Measurements from ENCODE around the gene POLR2B.
"Not testable (repeated sequence)": the region's sequence is repeated elsewhere in the genome, so short reads cannot be mapped to it uniquely, and the experiment has no call there.

POLR2B gene

DNA sequence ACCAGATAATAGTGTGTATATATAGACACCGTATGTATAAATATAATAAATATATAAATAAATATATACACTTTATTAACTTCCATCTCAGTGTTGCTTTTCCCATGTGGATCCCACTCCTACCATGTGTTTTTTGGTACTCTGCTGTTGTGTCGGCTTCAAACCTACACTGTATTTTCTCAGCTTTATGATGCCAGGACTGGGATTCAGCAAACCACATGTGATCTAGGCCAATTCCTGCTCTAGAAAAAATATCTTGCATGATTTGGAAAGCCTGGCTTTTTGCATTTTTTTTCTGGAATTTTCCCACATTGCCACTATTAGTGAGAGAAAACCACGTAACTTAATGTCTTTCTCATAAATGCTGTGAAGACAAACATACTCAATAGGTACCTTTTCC lies 55.8 kb downstream of the POLR2B start:
- no peaks in the 10 kb centered on the region for H3K27me3 ChIP-seq (ENCODE audit: control insufficient read depth, insufficient read depth, low read length, poor library complexity, severe bottlenecking)
- no peak overlapping the region for H3K27ac ChIP-seq (ENCODE audit: insufficient read depth, low read depth, low read length, poor library complexity, severe bottlenecking)
- no peaks in the 10 kb centered on the region for H3K4me1 ChIP-seq (ENCODE audit: control insufficient read depth, insufficient read depth, low read length)
- H3K9me3 ChIP-seq (ENCODE audit: control insufficient read depth, low read length) = no peaks in the 10 kb centered on the region
- WGBS, 2 experiments = 88 to 91% methylated on average over 2 of the region's 3 CpGs
- peaks cover 10% of the 10 kb centered on the region for H3K36me3 ChIP-seq (ENCODE audit: control insufficient read depth, insufficient read depth, low read length)
- no peak overlapping the region for H3K4me3 ChIP-seq (ENCODE audit: insufficient read depth, low read depth, low read length)

DNA sequence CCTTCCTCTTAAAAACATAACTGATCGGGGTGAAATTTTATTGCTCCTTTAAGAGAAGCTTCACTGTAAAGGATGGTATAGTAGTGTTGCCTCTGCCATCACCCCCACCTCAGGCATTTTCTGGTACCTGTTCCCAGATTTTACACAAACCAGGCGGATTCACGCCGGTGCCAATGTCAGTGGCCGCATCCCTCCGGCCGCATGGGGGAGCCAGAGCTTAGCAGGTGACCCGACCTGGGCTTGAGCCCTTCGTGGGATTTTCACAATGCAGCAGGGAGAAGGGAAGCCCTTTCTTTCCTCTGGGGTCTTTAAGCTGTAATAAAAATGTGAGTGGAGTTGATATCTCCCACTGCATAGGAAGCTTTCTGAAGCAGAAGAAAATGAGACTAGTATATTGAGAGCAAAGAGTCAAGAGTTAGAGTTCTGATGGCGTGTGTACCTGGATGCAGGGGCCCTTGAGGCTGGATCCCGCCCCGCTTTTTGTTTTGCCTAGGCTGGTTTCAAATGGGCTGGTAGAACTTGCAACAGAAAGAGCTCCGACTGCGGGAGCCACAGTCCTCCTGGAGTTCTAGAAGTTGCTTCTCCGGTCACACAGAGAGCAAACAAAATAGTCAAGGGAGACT lies 59.4 kb downstream of the POLR2B start:
- no peaks in the 10 kb centered on the region for H3K9me3 ChIP-seq (ENCODE audit: control insufficient read depth, low read length)
- no peaks in the 10 kb centered on the region for H3K4me1 ChIP-seq (ENCODE audit: control insufficient read depth, insufficient read depth, low read length)
- no peaks in the 10 kb centered on the region for H3K27me3 ChIP-seq (ENCODE audit: control insufficient read depth, insufficient read depth, low read length, poor library complexity, severe bottlenecking)
- WGBS, 2 experiments = 28 to 29% methylated on average over 14 to 15 of the region's 15 CpGs
- no peak overlapping the region for H3K27ac ChIP-seq (ENCODE audit: insufficient read depth, low read depth, low read length, poor library complexity, severe bottlenecking)
- H3K4me3 ChIP-seq (ENCODE audit: insufficient read depth, low read depth, low read length) = no peak overlapping the region
- no peaks in the 10 kb centered on the region for H3K36me3 ChIP-seq (ENCODE audit: control insufficient read depth, insufficient read depth, low read length)

DNA sequence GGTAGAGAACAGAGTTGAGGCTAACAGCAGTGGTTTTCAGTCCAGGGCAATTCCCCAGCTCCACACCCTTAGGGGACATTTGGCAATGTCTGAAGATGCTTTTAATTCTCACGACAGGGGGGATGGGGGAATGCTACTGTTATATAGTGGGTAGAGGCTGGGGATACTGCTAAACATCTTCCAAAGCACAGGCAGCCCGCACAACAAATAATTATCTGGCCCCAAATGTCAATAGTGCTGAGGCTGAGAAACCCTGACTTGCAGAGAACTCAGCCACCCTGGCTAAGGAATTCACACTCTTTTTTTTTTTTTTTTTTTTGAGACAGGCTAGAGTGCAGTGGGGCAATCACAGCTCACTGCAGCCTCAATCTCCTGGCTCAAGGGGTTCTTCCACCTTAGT lies 60.6 kb downstream of the POLR2B start:
- no peak overlapping the region for H3K27ac ChIP-seq (ENCODE audit: insufficient read depth, low read depth, low read length, poor library complexity, severe bottlenecking)
- H3K4me3 ChIP-seq (ENCODE audit: insufficient read depth, low read depth, low read length) = no peak overlapping the region
- 71 to 77% methylated on average over 2 of the region's 2 CpGs for WGBS, 2 experiments
- no peaks in the 10 kb centered on the region for H3K27me3 ChIP-seq (ENCODE audit: control insufficient read depth, insufficient read depth, low read length, poor library complexity, severe bottlenecking)
- no peaks in the 10 kb centered on the region for H3K9me3 ChIP-seq (ENCODE audit: control insufficient read depth, low read length)
- no peaks in the 10 kb centered on the region for H3K36me3 ChIP-seq (ENCODE audit: control insufficient read depth, insufficient read depth, low read length)
- no peaks in the 10 kb centered on the region for H3K4me1 ChIP-seq (ENCODE audit: control insufficient read depth, insufficient read depth, low read length)

DNA sequence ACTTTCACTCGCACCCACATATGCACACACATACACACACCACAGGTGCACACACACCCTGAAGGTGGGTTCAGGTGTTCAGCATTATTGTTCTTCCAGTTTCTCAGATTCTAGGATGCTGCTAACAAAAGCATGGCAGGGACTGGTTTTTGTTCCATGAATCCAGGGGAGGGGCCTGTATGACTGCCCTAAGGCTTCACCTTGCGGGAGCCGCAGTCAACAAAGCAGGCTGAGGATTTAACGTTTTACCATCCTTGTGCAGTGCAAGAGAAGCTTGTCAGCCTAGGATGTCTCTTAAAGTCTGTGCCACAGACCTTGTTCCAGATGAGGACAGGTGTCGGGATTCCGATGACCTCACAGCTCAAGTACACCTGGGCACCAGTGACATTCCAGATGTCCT lies 61.8 kb downstream of the POLR2B start:
- no peaks in the 10 kb centered on the region for H3K36me3 ChIP-seq (ENCODE audit: control insufficient read depth, insufficient read depth, low read length)
- 70 to 76% methylated on average over 6 of the region's 6 CpGs for WGBS, 2 experiments
- no peaks in the 10 kb centered on the region for H3K27me3 ChIP-seq (ENCODE audit: control insufficient read depth, insufficient read depth, low read length, poor library complexity, severe bottlenecking)
- H3K4me3 ChIP-seq (ENCODE audit: insufficient read depth, low read depth, low read length) = no peak overlapping the region
- H3K4me1 ChIP-seq (ENCODE audit: control insufficient read depth, insufficient read depth, low read length) = no peaks in the 10 kb centered on the region
- H3K9me3 ChIP-seq (ENCODE audit: control insufficient read depth, low read length) = no peaks in the 10 kb centered on the region
- no peak overlapping the region for H3K27ac ChIP-seq (ENCODE audit: insufficient read depth, low read depth, low read length, poor library complexity, severe bottlenecking)

DNA sequence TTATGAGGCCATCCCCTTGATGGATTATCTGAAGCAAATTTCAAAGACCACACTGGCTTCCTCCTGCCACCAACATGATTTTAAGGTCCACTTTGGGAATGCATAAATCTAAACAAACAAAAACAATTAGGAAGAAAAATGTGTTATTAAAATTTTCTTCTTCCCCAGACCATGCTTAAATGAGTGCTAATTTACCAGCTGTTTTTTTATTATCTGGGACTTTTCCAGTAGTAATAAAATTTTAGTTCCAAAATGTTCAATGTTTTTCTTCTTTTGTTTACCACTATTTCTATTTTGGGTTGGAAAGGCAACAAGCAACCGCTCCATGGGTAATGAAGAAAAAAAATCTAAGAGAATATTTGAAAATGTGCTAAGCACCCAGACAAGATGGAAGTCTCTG lies 62.3 kb downstream of the POLR2B start:
- H3K4me3 ChIP-seq (ENCODE audit: insufficient read depth, low read depth, low read length) = no peak overlapping the region
- H3K4me1 ChIP-seq (ENCODE audit: control insufficient read depth, insufficient read depth, low read length) = no peaks in the 10 kb centered on the region
- 100% methylated on average over 1 of the region's 1 CpG for WGBS, 2 experiments
- H3K9me3 ChIP-seq (ENCODE audit: control insufficient read depth, low read length) = no peaks in the 10 kb centered on the region
- H3K27ac ChIP-seq (ENCODE audit: insufficient read depth, low read depth, low read length, poor library complexity, severe bottlenecking) = no peak overlapping the region
- H3K36me3 ChIP-seq (ENCODE audit: control insufficient read depth, insufficient read depth, low read length) = no peaks in the 10 kb centered on the region
- no peaks in the 10 kb centered on the region for H3K27me3 ChIP-seq (ENCODE audit: control insufficient read depth, insufficient read depth, low read length, poor library complexity, severe bottlenecking)

DNA sequence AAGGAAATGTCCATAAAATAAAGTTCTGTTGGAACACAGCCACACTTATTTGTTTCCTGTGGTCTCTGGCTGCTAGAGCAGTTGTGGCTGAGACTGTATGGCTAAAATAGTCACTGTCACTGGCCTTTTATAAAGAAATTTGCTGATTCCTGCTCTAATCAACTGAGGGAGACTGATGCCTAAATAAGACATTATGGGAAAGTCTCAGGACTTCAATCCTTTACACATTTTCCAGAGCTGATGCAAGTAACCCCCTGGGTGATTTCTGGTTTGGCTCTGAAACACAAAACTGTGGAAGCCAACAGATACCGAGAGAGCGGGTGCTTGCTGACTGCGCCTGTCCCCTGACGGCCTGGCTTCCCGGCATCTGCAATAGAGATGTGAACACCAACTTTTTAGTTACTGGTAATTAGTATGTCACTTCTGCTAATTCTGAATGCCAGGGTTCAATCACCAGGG lies 64.0 kb downstream of the POLR2B start:
- 96% methylated on average over 5 of the region's 5 CpGs for WGBS, 2 experiments
- Histone ChIP-seq H3K36me3 (ENCODE audit: control insufficient read depth, insufficient read depth, low read length) (no peaks in the 10 kb centered on the region), H3K27ac (ENCODE audit: insufficient read depth, low read depth, low read length, poor library complexity, severe bottlenecking) (no peak overlapping the region), H3K4me1 (ENCODE audit: control insufficient read depth, insufficient read depth, low read length) (no peaks in the 10 kb centered on the region), H3K9me3 (ENCODE audit: control insufficient read depth, low read length) (no peaks in the 10 kb centered on the region), H3K4me3 (ENCODE audit: insufficient read depth, low read depth, low read length) (no peak overlapping the region), H3K27me3 (ENCODE audit: control insufficient read depth, insufficient read depth, low read length, poor library complexity, severe bottlenecking) (no peaks in the 10 kb centered on the region)

DNA sequence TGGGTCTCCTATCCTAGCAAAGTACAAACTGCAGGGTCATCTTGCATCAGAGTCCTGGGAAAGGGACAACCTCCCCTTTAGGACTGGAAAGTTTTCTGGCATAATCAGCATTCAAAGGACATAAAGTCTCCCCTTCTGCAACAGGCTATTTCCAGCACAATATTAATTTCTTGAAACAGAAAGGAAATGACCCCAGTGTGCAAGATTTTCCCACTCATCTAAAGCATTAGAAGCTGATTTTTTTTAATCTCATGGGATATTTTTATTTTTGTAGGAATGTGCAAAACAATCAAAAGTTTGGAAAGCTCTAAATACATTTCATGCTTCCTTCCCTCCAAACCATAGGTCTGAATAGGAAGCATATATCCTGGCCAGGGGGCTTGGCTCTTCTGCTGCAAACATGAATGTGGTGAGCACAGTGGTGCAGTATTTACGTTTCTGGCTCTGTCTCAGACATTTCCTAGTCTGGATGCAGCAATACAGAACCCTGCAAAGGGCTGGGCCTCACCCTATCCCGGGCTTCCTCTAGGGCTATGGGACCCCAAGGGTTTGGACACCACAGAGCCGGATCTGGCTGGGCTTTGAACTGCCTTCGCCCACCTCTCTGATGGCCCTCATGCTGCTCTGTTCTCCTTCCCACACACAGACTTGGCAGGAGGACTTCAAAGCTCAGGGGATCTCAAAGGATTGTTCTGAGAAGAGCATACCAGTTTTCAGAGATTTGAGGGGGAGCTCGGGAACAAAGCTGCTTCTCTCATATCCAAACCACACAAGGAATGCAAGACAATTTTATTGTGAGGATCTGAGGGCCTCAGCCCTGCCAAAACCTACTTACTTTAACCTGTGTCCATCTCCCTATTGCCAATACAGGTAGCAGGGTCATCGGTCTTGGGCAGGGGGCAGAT lies 64.9 kb downstream of the POLR2B start:
- H3K36me3 ChIP-seq (ENCODE audit: control insufficient read depth, insufficient read depth, low read length) = no peaks in the 10 kb centered on the region
- H3K27ac ChIP-seq (ENCODE audit: insufficient read depth, low read depth, low read length, poor library complexity, severe bottlenecking) = no peak overlapping the region
- no peaks in the 10 kb centered on the region for H3K9me3 ChIP-seq (ENCODE audit: control insufficient read depth, low read length)
- H3K4me1 ChIP-seq (ENCODE audit: control insufficient read depth, insufficient read depth, low read length) = no peaks in the 10 kb centered on the region
- H3K4me3 ChIP-seq (ENCODE audit: insufficient read depth, low read depth, low read length) = no peak overlapping the region
- H3K27me3 ChIP-seq (ENCODE audit: control insufficient read depth, insufficient read depth, low read length, poor library complexity, severe bottlenecking) = no peaks in the 10 kb centered on the region
- 84 to 89% methylated on average over 6 of the region's 6 CpGs for WGBS, 2 experiments

DNA sequence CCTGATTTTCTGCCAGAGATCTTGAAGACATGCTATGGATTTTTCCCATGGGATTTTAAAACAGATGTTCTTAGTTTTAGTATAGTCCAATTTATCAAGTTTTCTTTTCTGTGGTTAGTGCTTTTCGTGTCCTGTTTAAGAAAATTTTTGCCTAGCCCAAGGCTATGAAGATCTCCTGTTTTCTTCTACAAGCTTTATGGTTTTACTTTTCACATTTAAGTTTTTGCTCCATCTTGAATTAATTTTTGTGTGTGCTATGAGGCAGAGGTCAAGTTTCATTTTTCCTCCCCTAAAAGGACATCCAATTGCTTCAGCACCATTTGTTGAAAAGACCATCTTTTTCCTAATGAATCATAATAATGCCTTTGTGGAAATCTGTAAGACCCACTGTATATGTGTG lies 65.6 kb downstream of the POLR2B start:
- 91 to 100% methylated on average over 1 of the region's 1 CpG for WGBS, 2 experiments
- Histone ChIP-seq H3K36me3 (ENCODE audit: control insufficient read depth, insufficient read depth, low read length) (no peaks in the 10 kb centered on the region), H3K4me3 (ENCODE audit: insufficient read depth, low read depth, low read length) (no peak overlapping the region), H3K27ac (ENCODE audit: insufficient read depth, low read depth, low read length, poor library complexity, severe bottlenecking) (no peak overlapping the region), H3K9me3 (ENCODE audit: control insufficient read depth, low read length) (no peaks in the 10 kb centered on the region), H3K4me1 (ENCODE audit: control insufficient read depth, insufficient read depth, low read length) (no peaks in the 10 kb centered on the region), H3K27me3 (ENCODE audit: control insufficient read depth, insufficient read depth, low read length, poor library complexity, severe bottlenecking) (no peaks in the 10 kb centered on the region)

DNA sequence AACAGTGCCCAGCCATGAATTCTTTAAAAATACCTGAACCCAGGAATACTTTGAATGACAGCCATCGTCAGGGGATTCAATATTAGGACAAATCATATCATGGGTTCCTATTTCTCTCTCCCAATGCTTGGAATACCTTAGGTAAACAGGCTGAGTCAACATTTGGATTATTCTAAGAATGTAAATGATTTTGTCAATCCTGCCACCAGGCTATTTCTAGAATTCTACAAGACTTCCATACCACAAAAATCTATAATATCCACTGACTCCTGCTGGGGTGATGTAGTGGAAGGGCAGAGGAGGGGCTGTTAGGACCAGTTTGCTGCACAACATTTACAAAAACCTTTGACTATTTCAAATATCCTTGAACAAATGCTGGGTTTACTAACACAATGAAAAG lies 66.3 kb downstream of the POLR2B start:
- Histone ChIP-seq H3K27me3 (ENCODE audit: control insufficient read depth, insufficient read depth, low read length, poor library complexity, severe bottlenecking) (no peaks in the 10 kb centered on the region), H3K4me1 (ENCODE audit: control insufficient read depth, insufficient read depth, low read length) (no peaks in the 10 kb centered on the region), H3K36me3 (ENCODE audit: control insufficient read depth, insufficient read depth, low read length) (no peaks in the 10 kb centered on the region), H3K9me3 (ENCODE audit: control insufficient read depth, low read length) (no peaks in the 10 kb centered on the region), H3K4me3 (ENCODE audit: insufficient read depth, low read depth, low read length) (no peak overlapping the region), H3K27ac (ENCODE audit: insufficient read depth, low read depth, low read length, poor library complexity, severe bottlenecking) (no peak overlapping the region)
- 100% methylated on average over 1 of the region's 1 CpG for WGBS, 2 experiments

DNA sequence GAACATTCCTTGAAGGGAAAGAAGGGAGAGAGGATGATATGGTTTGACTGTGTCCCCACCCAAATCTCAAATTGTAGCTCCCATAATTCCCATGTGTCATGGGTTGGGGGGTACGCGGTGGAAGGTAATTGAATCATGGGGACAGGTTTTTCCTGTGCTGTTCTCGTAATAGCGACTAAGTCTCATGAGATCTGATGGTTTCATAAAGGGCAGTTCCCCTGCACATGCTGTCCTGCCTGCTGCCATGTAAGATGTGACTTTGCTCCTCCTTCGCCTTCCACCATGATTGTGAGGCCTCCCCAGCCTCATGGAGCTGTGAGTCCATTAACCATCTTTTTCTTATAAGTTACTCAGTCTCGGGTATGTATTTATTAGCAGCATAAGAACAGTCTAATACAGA lies 68.3 kb downstream of the POLR2B start:
- H3K27ac ChIP-seq (ENCODE audit: insufficient read depth, low read depth, low read length, poor library complexity, severe bottlenecking); H3K27me3 ChIP-seq (ENCODE audit: control insufficient read depth, insufficient read depth, low read length, poor library complexity, severe bottlenecking); H3K9me3 ChIP-seq (ENCODE audit: control insufficient read depth, low read length); H3K4me3 ChIP-seq (ENCODE audit: insufficient read depth, low read depth, low read length); H3K4me1 ChIP-seq (ENCODE audit: control insufficient read depth, insufficient read depth, low read length); H3K36me3 ChIP-seq (ENCODE audit: control insufficient read depth, insufficient read depth, low read length): not testable (repeated sequence)
- 95 to 97% methylated on average over 6 of the region's 6 CpGs for WGBS, 2 experiments
